EH (cell line): ENCODE results near the gene PHACTR3.
A peak's percentile ranks its signal among the peaks of the same experiment; 100 is the strongest.

Experiments used
- DNase-seq: peaks from one replicate; pipeline ENCODE4 v3.0.0-alpha.2; 2015; ENCODE audit warnings: low read depth

Gene PHACTR3

GRCh38 chr20:59752101-59752586, 147.8 kb downstream of the PHACTR3 start:
- peak; percentile 1 for DNase-seq

- DNase-seq = no peak
Measured at GRCh38 chr20:59752704-59753460, 148.5 kb downstream of the PHACTR3 start.

DNA sequence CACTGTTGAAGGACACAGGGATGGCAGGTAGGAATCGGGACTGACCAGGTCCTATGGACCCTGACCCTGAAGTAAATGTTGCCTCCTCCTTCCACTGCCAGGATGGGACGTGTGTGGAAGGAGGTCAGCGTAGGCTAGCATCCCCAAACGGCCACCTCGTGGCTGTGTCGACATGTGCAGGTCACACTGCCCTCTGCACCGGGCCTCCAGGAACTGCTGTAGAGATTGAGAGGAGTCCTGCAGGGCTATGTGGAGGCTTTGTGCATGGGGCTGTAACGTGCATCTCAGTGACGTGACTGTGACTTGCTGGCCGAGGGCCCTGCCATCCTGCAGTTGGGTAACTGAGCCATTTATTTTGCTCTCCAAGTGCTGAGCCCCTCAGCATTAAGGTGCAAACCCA, 149.5 kb downstream of the PHACTR3 start:
- DNase-seq = no peak

DNA sequence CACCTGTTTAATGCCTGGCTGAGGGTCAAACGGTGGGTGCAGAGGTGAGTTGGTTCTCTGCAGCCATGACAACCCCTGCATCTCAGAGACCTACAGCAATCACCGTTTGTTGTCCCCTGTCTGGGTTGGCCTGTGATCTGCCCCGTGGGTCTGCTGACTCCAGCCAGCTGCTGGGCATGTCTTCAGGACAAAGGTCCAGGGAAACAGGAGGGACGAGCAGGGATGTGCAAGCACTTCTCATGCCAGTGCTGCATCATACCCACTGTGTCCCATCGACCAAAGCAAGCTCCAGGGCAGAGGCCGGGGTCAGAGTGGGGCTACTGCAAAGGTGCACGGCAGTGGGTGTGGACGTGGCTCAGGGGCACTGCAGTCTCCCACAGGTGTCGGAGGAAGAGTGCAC, 150.2 kb downstream of the PHACTR3 start:
- DNase-seq = no peak

- no peak for DNase-seq
Measured at GRCh38 chr20:59756241-59756640, 151.9 kb downstream of the PHACTR3 start.

DNA sequence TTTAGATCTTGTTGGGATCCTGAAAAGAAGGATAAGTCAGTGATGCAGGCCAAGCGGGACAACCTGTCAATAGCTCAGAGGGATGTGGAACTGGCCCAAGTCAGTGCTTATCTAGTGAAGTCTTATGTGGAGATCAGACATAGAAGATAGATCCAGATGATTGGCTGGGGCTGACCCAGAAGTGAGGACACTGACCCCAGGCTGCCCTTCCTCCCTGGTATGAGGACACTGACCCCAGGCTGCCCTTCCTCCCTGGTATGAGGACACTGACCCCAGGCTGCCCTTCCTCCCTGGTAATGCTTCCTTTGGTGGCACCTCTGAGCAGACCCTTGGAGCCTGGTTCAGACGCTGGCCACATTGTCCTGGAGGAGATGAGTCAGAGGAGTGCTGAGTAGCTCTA, 159.7 kb downstream of the PHACTR3 start:
- DNase-seq = no peak

GRCh38 chr20:59765599-59766177, 161.3 kb downstream of the PHACTR3 start:
- DNase-seq = peak; percentile 27

- no peak for DNase-seq
Measured at GRCh38 chr20:59767656-59768055, 163.3 kb downstream of the PHACTR3 start.

- DNase-seq = no peak
Measured at GRCh38 chr20:59770270-59770669, 165.9 kb downstream of the PHACTR3 start.

GRCh38 chr20:59770851-59771250, 166.5 kb downstream of the PHACTR3 start:
- DNase-seq = no peak

GRCh38 chr20:59771506-59772372, 167.4 kb downstream of the PHACTR3 start:
- DNase-seq = no peak

- no peak for DNase-seq
Measured at GRCh38 chr20:59772373-59772705, 168.0 kb downstream of the PHACTR3 start.

GRCh38 chr20:59772931-59773913, 168.9 kb downstream of the PHACTR3 start:
- DNase-seq = no peak

DNA sequence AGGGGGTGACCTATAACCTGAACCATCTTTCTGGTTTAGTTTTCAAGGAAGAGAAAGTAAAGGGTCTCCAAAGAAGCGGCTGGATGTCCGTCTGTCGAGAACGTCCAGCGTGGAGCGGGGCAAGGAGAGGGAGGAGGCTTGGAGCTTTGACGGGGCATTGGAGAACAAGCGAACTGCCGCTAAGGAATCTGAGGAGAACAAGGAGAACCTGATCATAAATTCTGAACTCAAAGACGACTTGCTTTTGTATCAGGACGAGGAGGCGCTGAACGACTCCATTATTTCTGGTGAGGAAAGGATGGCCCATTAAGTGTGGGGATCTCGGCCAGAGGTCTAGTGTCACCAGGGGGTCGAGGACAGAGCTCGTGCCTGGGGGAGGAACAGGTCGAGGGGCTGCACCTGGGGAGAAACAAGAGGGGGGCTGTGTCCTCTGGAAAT, 169.9 kb downstream of the PHACTR3 start:
- DNase-seq = no peak

DNA sequence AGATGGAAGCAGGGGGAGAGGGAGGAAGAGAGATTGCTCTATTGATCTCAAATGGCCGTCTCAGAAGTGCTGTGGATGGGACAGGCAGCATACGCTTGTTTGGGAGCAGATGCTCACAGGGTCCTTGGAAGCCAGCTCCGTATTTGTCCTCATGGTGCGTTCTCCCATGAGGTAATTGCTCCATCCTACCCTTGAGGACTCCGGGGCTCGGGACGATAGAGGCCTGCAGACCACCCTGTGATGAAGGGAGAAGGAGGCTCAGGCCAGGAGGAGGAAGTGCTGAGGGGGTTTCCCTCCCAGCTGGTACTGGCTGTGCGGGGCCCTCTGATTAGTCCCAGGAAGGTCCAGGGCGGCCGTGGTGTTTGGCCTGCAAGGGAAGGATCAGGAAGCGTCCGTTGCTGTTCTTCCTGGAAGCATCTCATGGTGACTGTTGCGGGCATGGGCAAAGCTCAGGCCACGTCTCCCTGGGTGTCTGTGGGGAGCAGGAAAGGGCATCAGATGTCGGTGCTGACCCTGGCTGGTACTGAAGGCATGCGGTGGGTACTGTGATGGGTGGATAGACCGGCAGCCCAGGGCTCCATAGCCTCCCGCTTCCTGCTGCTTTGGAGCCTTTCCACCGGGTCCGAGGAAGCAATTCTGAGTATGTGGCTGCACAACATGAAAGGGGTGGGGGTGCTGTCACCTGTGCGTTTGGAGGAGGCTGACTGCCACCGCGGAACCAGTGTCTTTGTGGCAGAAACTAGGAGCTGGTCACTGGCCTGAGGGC, 170.8 kb downstream of the PHACTR3 start:
- no peak for DNase-seq

- DNase-seq = no peak
Measured at GRCh38 chr20:59775687-59776055, 171.3 kb downstream of the PHACTR3 start.

GRCh38 chr20:59776059-59776603, 171.8 kb downstream of the PHACTR3 start:
- DNase-seq = no peak

GRCh38 chr20:59776626-59777330, 172.4 kb downstream of the PHACTR3 start:
- DNase-seq = no peak

- DNase-seq = no peak
Measured at GRCh38 chr20:59777331-59777725, 173.0 kb downstream of the PHACTR3 start.
